ENCODE data around the gene PLEKHG4B. TPM values are rescaled to one million over a fixed set of nuclear protein-coding genes. Genes with fewer than 3 reads are reported as not detected.
"Not testable (repeated sequence)": the region's sequence is repeated elsewhere in the genome, so short reads cannot be mapped to it uniquely, and the experiment has no call there.

The PLEKHG4B gene
- total RNA-seq, 1 donor from 2014 or later: 70.0 TPM

DNA sequence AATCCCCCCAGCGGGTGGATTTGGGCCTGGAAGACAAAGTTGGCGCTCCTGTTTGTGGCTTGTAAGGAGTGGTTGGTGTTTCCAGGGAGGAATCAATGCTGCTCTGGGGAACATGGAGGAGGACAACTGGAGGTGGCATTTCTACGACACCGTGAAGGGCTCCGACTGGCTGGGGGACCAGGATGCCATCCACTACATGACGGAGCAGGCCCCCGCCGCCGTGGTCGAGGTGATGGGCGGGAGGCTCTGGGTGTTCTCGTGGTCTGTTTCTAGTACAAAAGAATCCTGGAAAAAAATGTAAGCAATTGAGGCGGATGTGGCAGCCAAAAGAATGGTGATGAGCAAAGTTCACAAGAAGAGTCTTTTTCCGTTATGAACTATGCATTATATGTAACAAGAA, 133.4 kb downstream of the PLEKHG4B start:
- no peak overlapping the region for H3K27ac Mint-ChIP-seq
- TF ChIP-seq, protein P1, sequence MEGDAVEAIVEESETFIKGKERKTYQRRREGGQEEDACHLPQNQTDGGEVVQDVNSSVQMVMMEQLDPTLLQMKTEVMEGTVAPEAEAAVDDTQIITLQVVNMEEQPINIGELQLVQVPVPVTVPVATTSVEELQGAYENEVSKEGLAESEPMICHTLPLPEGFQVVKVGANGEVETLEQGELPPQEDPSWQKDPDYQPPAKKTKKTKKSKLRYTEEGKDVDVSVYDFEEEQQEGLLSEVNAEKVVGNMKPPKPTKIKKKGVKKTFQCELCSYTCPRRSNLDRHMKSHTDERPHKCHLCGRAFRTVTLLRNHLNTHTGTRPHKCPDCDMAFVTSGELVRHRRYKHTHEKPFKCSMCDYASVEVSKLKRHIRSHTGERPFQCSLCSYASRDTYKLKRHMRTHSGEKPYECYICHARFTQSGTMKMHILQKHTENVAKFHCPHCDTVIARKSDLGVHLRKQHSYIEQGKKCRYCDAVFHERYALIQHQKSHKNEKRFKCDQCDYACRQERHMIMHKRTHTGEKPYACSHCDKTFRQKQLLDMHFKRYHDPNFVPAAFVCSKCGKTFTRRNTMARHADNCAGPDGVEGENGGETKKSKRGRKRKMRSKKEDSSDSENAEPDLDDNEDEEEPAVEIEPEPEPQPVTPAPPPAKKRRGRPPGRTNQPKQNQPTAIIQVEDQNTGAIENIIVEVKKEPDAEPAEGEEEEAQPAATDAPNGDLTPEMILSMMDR (IDR thresholded peaks at IDR 0.05; ENCODE audit: unreplicated experiment): no peak
- peaks cover 34% of the 10 kb centered on the region for H3K36me3 Mint-ChIP-seq
- no peak for DNase-seq (ENCODE audit: low spot score in 2 of 2, unreplicated experiment in 2 of 2)
- no peaks in the 10 kb centered on the region for H3K9me3 Mint-ChIP-seq
- H3K27me3 Mint-ChIP-seq (ENCODE audit: low read depth): no peaks in the 10 kb centered on the region
- H3K4me3 Mint-ChIP-seq: no peak overlapping the region
- peaks cover 8% of the 10 kb centered on the region for H3K4me1 Mint-ChIP-seq

DNA sequence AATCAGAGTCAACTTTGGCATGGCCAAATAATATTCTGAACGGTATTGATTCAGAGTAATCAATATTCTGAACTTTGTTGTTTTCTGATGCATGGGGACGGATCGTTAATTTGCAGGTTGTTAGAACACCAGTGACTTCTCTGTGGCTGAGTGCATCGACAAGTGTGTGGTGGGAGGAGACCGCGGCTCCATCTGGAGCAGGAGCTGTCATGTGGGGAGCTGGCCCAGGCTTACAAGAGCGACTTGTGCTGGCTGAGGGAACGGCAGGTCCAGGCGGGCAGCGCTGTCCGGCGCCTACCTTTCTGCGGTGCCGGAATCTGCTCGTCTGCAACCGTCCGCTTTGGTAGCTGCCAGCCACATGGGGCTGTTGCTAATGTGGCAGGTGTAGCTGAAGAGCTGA, 135.4 kb downstream of the PLEKHG4B start:
- not testable (repeated sequence) for H3K27me3 Mint-ChIP-seq (ENCODE audit: low read depth); H3K4me3 Mint-ChIP-seq; H3K27ac Mint-ChIP-seq; DNase-seq (ENCODE audit: low spot score in 2 of 2, unreplicated experiment in 2 of 2); H3K4me1 Mint-ChIP-seq; H3K9me3 Mint-ChIP-seq
- H3K36me3 Mint-ChIP-seq: peaks cover 44% of the 10 kb centered on the region

DNA sequence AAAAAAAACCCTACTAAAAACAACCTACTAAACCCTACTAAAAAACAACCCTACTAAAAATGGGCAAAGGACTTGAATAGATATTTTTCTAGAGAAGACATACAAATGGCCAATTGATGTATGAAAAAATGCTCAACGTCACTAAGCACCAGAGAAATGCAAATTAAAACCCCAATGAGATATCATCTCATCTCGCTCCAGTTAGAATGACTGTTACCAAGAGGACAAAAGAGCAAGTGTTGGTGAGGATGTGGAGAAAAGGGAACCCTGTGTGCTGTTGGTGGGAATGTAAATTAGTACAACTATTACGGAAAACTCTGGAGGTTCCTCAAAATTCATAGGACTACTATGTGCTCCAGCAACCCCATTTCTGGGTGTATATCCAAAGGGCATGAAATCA, 136.9 kb downstream of the PLEKHG4B start:
- H3K9me3 Mint-ChIP-seq: no peaks in the 10 kb centered on the region
- H3K4me1 Mint-ChIP-seq: no peaks in the 10 kb centered on the region
- H3K4me3 Mint-ChIP-seq: no peak overlapping the region
- TF ChIP-seq, protein P1 (IDR thresholded peaks at IDR 0.05; ENCODE audit: unreplicated experiment): no peak
- no peak for DNase-seq (ENCODE audit: low spot score in 2 of 2, unreplicated experiment in 2 of 2)
- H3K27me3 Mint-ChIP-seq (ENCODE audit: low read depth): no peaks in the 10 kb centered on the region
- H3K27ac Mint-ChIP-seq: no peak overlapping the region
- H3K36me3 Mint-ChIP-seq: peaks cover 49% of the 10 kb centered on the region

DNA sequence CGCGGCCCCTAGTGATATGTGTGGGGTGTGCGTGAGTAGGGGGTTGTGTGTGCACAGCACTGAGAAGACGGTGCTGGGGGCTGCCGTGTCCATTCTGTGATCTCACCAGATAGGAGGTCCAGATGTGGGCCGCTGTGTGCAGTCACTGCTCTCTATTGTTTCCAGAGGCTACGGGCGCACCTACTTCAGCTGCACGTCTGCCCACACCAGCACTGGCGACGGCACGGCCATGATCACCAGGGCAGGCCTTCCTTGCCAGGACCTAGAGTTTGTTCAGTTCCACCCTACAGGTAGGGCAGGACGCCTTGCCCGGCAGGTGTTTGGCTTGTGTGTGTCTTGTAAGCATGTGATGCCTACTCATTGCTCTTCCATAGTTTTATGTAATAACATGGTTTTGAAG, 138.7 kb downstream of the PLEKHG4B start:
- Mint-ChIP-seq H3K4me3 (no peak overlapping the region), H3K27ac (no peak overlapping the region), H3K9me3 (no peaks in the 10 kb centered on the region), H3K36me3 (peaks cover 50% of the 10 kb centered on the region), H3K4me1 (no peaks in the 10 kb centered on the region), H3K27me3 (ENCODE audit: low read depth) (no peaks in the 10 kb centered on the region)
- TF ChIP-seq, protein P1 (IDR thresholded peaks at IDR 0.05; ENCODE audit: unreplicated experiment): no peak
- no peak for DNase-seq (ENCODE audit: low spot score in 2 of 2, unreplicated experiment in 2 of 2)

DNA sequence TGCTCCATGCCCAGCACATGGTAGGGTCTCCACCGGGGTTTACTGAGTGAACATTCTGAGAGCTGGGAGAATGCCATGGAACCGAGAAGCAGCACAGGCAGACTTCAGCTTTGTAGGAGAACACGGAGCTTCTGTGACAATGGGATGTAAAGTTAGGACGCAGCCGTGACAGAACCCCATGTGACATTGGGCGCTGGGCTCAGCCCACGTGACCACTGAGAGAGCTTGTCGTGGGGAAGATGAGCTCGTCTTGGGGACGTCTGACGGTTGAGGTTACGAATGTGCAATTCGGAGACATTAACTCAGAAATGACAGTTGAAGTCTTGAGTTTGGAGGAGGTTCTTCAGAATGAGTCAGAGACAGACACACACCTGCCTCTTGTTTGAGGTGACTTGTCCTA, 139.7 kb downstream of the PLEKHG4B start:
- TF ChIP-seq, protein P1 (IDR thresholded peaks at IDR 0.05; ENCODE audit: unreplicated experiment): no peak
- no peak overlapping the region for H3K27ac Mint-ChIP-seq

DNA sequence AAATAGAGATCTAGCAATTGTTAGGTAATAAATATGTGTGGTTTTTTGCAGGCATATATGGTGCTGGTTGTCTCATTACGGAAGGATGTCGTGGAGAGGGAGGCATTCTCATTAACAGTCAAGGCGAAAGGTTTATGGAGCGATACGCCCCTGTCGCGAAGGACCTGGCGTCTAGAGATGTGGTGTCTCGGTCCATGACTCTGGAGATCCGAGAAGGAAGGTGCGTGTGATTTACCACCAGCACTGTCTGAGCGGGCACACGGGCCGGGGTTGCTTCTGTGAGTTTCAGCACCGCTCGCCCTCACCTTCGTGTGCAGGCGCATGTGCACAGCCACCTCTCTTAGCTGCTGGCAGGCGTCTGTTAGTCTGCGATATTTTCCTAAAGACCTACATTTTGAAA, 141.5 kb downstream of the PLEKHG4B start:
- peaks cover 48% of the 10 kb centered on the region for H3K36me3 Mint-ChIP-seq
- H3K4me3 Mint-ChIP-seq; DNase-seq (ENCODE audit: low spot score in 2 of 2, unreplicated experiment in 2 of 2); H3K27ac Mint-ChIP-seq; H3K27me3 Mint-ChIP-seq (ENCODE audit: low read depth); H3K9me3 Mint-ChIP-seq; H3K4me1 Mint-ChIP-seq: not testable (repeated sequence)

More for the DNA sequence above, 139.7 kb downstream of the PLEKHG4B start:
- Mint-ChIP-seq H3K36me3 (peaks cover 51% of the 10 kb centered on the region), H3K27me3 (ENCODE audit: low read depth) (no peaks in the 10 kb centered on the region), H3K4me3 (no peak overlapping the region), H3K4me1 (no peaks in the 10 kb centered on the region), H3K9me3 (no peaks in the 10 kb centered on the region)
- no peak for DNase-seq (ENCODE audit: low spot score in 2 of 2, unreplicated experiment in 2 of 2)

DNA sequence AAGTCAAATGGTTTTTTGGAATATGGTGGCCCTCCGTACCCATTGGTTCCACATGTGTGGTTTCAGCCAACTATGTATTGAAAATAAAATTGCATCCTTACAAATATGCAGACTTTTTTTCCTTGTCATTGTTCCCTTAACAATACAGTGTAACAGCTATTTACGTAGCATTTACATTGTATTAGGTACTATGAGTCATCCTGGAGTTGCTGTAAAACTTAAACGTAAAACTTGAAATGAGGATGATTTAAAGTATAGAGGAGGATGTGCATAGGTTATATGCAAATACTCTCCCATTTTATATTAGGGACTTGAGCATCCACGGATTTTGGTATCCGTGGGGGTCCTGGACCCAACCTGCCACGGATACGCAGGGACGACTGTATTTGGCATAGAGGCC, 142.5 kb downstream of the PLEKHG4B start:
- H3K27me3 Mint-ChIP-seq (ENCODE audit: low read depth): no peaks in the 10 kb centered on the region

DNA sequence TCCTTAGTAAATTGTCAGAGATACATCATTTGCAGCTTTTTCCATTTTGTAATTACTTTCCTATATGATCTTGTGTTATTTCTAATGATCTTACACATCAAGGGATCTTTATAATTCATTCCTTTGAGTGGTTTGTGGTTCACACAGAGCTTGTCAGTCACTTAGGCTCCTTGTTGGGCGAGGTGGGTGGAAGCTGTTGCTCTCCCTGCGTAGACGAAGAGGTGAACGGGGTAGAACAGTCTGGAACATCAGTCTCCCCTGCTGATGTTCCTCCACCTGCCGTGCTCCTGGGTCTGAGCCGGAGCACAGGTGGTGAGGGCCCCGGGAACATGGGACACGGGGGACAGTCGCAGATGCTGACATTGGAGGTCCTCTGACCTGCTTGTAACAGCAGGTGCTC, 143.6 kb downstream of the PLEKHG4B start:
- not testable (repeated sequence) for DNase-seq (ENCODE audit: low spot score in 2 of 2, unreplicated experiment in 2 of 2); H3K27ac Mint-ChIP-seq; H3K4me1 Mint-ChIP-seq; H3K27me3 Mint-ChIP-seq (ENCODE audit: low read depth); H3K9me3 Mint-ChIP-seq; H3K4me3 Mint-ChIP-seq
- peaks cover 44% of the 10 kb centered on the region for H3K36me3 Mint-ChIP-seq

More for the DNA sequence above, 142.5 kb downstream of the PLEKHG4B start:
- Mint-ChIP-seq H3K36me3 (peaks cover 38% of the 10 kb centered on the region), H3K9me3 (no peaks in the 10 kb centered on the region), H3K4me3 (no peak overlapping the region), H3K4me1 (no peaks in the 10 kb centered on the region), H3K27ac (no peak overlapping the region)
- TF ChIP-seq, protein P1 (IDR thresholded peaks at IDR 0.05; ENCODE audit: unreplicated experiment): no peak
- no peak for DNase-seq (ENCODE audit: low spot score in 2 of 2, unreplicated experiment in 2 of 2)

DNA sequence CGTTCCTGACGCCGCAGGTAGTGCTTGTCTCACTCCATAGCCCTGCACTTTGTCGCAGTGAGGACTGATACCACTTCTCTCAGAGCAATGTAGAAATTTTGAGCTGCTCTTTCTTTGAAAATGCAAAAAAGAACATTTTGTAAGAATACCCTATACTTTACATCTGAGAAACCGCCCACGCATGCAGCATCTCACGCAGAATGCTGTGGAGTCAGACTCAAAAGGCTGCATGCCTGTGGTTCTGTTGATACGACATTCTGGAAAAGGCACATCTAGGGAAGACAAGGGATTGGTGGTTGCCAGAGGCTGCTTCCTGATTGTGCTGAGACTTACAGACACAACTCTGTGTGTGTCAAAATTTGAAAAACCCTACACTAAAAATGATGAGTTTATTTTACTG, 146.0 kb downstream of the PLEKHG4B start:
- not testable (repeated sequence) for H3K27ac Mint-ChIP-seq; DNase-seq (ENCODE audit: low spot score in 2 of 2, unreplicated experiment in 2 of 2); H3K27me3 Mint-ChIP-seq (ENCODE audit: low read depth); H3K4me3 Mint-ChIP-seq; H3K4me1 Mint-ChIP-seq
- H3K9me3 Mint-ChIP-seq: peaks cover 18% of the 10 kb centered on the region
- H3K36me3 Mint-ChIP-seq: peaks cover 56% of the 10 kb centered on the region
